HepG2 (cell line): ENCODE data around the gene DPEP3. TPM values are rescaled to one million over a fixed set of nuclear protein-coding genes. Genes with fewer than 3 reads are reported as not detected.

ENCODE experiments used
- DRAP1 ChIP-seq: IDR thresholded peaks from 2 replicates; pipeline ENCODE4 v1.6.1; 2016; ENCODE audit warnings: missing genetic modification reagents, missing compliant biosample characterization
- FOXA3 ChIP-seq: IDR thresholded peaks from 2 replicates; pipeline ENCODE4 v1.6.1; 2016; ENCODE audit warnings: missing genetic modification reagents, missing compliant biosample characterization
- GATAD1 ChIP-seq: IDR thresholded peaks from 2 replicates; pipeline ENCODE4 v1.6.1; 2016; ENCODE audit warnings: missing genetic modification reagents, missing compliant biosample characterization
- MYNN ChIP-seq: sonication (generic); formaldehyde crosslinking; IDR thresholded peaks from 2 replicates; pipeline ENCODE4 v1.4.0; 2020; ENCODE audit warnings: mild to moderate bottlenecking, low read depth, missing genetic modification reagents
- PATZ1 ChIP-seq: sonication (generic); formaldehyde crosslinking; IDR thresholded peaks from 2 replicates; pipeline ENCODE4 v1.4.0; 2020; ENCODE audit warnings: missing genetic modification reagents
- PAWR ChIP-seq: sonication (generic); formaldehyde crosslinking; IDR thresholded peaks from 2 replicates; pipeline ENCODE4 v1.4.0; 2020; ENCODE audit warnings: missing genetic modification reagents, mild to moderate bottlenecking, borderline replicate concordance
- POGK ChIP-seq: sonication (generic); formaldehyde crosslinking; conservative IDR thresholded peaks from 2 replicates; pipeline ENCODE4 v1.8.0; 2022; ENCODE audit warnings: mild to moderate bottlenecking, moderate library complexity, missing genetic modification reagents
- RFX5 ChIP-seq: IDR thresholded peaks from 2 replicates; pipeline ENCODE4 v1.6.1; 2011; ENCODE audit warnings: low read depth, low read length, improper control_type of control experiment
- SKI ChIP-seq: fragments of 450-650 bp; IDR thresholded peaks from one replicate; pipeline ENCODE4 v1.6.1; 2018; ENCODE audit warnings: mild to moderate bottlenecking; ENCODE audit not compliant: partially characterized antibody
- ZNF326 ChIP-seq: sonication (generic); formaldehyde crosslinking; IDR thresholded peaks from 2 replicates; pipeline ENCODE4 v1.4.0; 2020; ENCODE audit warnings: missing genetic modification reagents, borderline replicate concordance
- ZNF331 ChIP-seq: sonication (generic); formaldehyde crosslinking; IDR thresholded peaks from 2 replicates; pipeline ENCODE4 v1.4.0; 2020; ENCODE audit warnings: missing genetic modification reagents
- ZNF367 ChIP-seq: sonication (generic); formaldehyde crosslinking; IDR thresholded peaks from 2 replicates; pipeline ENCODE4 v1.4.0; 2020; ENCODE audit warnings: missing genetic modification reagents, borderline replicate concordance
- ZNF382 ChIP-seq: sonication (generic); formaldehyde crosslinking; IDR thresholded peaks from 2 replicates; pipeline ENCODE4 v1.5.0; 2020; ENCODE audit warnings: missing genetic modification reagents, mild to moderate bottlenecking, borderline replicate concordance
- ZNF501 ChIP-seq: sonication (generic); formaldehyde crosslinking; IDR thresholded peaks from 2 replicates; pipeline ENCODE4 v1.5.1; 2020; ENCODE audit warnings: mild to moderate bottlenecking, moderate library complexity, missing genetic modification reagents
- ZNF569 ChIP-seq: sonication (generic); formaldehyde crosslinking; IDR thresholded peaks from 2 replicates; pipeline ENCODE4 v1.5.0; 2020; ENCODE audit warnings: mild to moderate bottlenecking, missing genetic modification reagents, moderate library complexity, borderline replicate concordance
- ZNF570 ChIP-seq: sonication (generic); formaldehyde crosslinking; IDR thresholded peaks from 2 replicates; pipeline ENCODE4 v1.4.0; 2020; ENCODE audit warnings: mild to moderate bottlenecking, missing genetic modification reagents, borderline replicate concordance
- ZNF598 ChIP-seq: sonication (generic); formaldehyde crosslinking; IDR thresholded peaks from 2 replicates; pipeline ENCODE4 v1.5.1; 2020; ENCODE audit warnings: mild to moderate bottlenecking, missing genetic modification reagents, borderline replicate concordance
- ZNF605 ChIP-seq: sonication (generic); formaldehyde crosslinking; IDR thresholded peaks from 2 replicates; pipeline ENCODE4 v1.8.0; 2022; ENCODE audit warnings: mild to moderate bottlenecking, missing genetic modification reagents
- ZNF737 ChIP-seq: sonication (generic); formaldehyde crosslinking; IDR thresholded peaks from 2 replicates; pipeline ENCODE4 v1.5.0; 2020; ENCODE audit warnings: missing genetic modification reagents, mild to moderate bottlenecking, borderline replicate concordance
- polyA plus RNA-seq, 8 experiments: library from polyadenylated mRNA; depleted of rRNA in 3 of 8; stranded (reverse) in 7 of 8; unstranded in 1 of 8; fragments of >200 nt; fragmentation: Illumina TruSeq in 4 of 8; extraction: Trizol in 4 of 8; gene quantifications; 2 replicates each; pipeline versions ENCODE4 v1.2.1 to v1.2.3, GENCODE V29; 2011 to 2016; ENCODE audit warnings: low read depth in 4 of 8, missing spikeins in 1 of 8, mixed read lengths in 1 of 8; ENCODE audit not compliant: insufficient read depth in 1 of 8
- total RNA-seq, 5 experiments: library from RNA; depleted of rRNA; stranded (reverse); fragments of >200 nt; fragmentation: Illumina TruSeq; extraction: Trizol; gene quantifications; 2 replicates each; pipeline ENCODE4 v1.2.3, GENCODE V29; 2016; ENCODE audit warnings: low read depth in 1 of 5
- TF ChIP-seq, protein P1 (sequence below): sonication (generic); formaldehyde crosslinking; conservative IDR thresholded peaks from 2 replicates; pipeline ENCODE4 v1.4.0; 2020; ENCODE audit warnings: mild to moderate bottlenecking, missing genetic modification reagents, moderate library complexity

Gene DPEP3
- total and polyA plus RNA-seq, 2 of the 13 experiments (the other 11 are each of a cell fraction or from before 2014, with no cell fraction given) = not detected

DNA sequence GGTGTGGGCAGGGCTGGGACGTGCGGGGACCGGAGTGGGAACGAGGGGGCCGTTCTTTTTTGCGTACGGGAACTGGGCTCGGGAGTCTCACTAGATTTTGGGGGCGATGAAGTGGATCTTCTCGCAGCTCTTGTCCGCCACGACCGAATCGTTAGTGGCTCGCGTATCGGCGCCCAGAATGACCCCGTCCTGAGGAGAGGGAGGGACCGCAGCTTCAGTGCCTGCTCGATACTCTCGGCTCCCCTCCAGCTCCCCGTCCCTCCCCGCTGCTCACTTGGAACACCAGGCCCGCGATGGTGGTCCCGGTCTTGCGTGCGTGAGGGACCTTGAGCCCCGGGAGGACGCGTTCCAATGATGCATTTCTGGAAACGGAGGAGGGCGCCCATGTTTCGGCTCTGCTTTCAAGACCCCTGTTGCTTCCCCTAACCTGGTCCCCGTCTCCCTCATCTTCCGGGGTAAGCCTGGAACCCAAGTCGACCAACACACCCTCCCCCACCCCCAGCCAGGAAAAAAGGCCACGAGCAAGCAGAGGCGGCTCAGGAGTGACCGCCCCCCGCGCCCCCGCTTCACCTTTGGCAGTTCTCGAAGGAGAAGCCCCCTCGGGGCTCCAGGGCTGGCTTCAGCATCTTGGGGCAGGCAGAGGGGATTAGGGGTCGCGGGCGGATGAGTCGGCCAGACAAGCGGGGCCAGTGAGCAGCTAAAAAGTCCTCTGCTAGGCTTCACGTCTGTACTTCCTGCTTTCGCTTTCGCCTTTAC is 44.0 kb downstream of the DPEP3 start, which contains the start of gene PSMB10 (continued):
- TF ChIP-seq ZNF367 (CRISPR knock-in tag) (no peak), ZNF382 (CRISPR knock-in tag) (no peak), ZNF326 (CRISPR knock-in tag) (no peak; the same call in 1 of the 2 replicates), ZNF501 (no peak; the same call in 1 of the 2 replicates), RFX5 (no peak), PAWR (CRISPR knock-in tag) (0 out of 2 replicates have a peak, but pooled peaks have one; percentile 74), ZNF570 (CRISPR knock-in tag) (no peak), ZNF331 (no peak), FOXA3 (CRISPR knock-in tag) (no peak), GATAD1 (CRISPR knock-in tag) (no peak), ZNF569 (CRISPR knock-in tag) (no peak), DRAP1 (CRISPR knock-in tag) (no peak), POGK (CRISPR knock-in tag) (no peak), ZNF737 (no peak), PATZ1 (CRISPR knock-in tag) (no peak), ZNF598 (CRISPR knock-in tag) (peak; percentile 7; the same call in 1 of the 2 replicates), ZNF605 (CRISPR knock-in tag) (no peak; the same call in 1 of the 2 replicates), SKI (no peak), MYNN (no peak)
- TF ChIP-seq, protein P1, sequence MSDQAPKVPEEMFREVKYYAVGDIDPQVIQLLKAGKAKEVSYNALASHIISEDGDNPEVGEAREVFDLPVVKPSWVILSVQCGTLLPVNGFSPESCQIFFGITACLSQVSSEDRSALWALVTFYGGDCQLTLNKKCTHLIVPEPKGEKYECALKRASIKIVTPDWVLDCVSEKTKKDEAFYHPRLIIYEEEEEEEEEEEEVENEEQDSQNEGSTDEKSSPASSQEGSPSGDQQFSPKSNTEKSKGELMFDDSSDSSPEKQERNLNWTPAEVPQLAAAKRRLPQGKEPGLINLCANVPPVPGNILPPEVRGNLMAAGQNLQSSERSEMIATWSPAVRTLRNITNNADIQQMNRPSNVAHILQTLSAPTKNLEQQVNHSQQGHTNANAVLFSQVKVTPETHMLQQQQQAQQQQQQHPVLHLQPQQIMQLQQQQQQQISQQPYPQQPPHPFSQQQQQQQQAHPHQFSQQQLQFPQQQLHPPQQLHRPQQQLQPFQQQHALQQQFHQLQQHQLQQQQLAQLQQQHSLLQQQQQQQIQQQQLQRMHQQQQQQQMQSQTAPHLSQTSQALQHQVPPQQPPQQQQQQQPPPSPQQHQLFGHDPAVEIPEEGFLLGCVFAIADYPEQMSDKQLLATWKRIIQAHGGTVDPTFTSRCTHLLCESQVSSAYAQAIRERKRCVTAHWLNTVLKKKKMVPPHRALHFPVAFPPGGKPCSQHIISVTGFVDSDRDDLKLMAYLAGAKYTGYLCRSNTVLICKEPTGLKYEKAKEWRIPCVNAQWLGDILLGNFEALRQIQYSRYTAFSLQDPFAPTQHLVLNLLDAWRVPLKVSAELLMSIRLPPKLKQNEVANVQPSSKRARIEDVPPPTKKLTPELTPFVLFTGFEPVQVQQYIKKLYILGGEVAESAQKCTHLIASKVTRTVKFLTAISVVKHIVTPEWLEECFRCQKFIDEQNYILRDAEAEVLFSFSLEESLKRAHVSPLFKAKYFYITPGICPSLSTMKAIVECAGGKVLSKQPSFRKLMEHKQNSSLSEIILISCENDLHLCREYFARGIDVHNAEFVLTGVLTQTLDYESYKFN (CRISPR knock-in tag) = no peak
